Activated naive CD4-positive, alpha-beta T cell treated with anti-CD3 and anti-CD28 coated beads for 36 hours (primary cell): Measurements from ENCODE around the gene LRRC2. TPM values are rescaled to one million over a fixed set of nuclear protein-coding genes. Genes with fewer than 3 reads are reported as not detected.
"Not testable (repeated sequence)": the region's sequence is repeated elsewhere in the genome, so short reads cannot be mapped to it uniquely, and the experiment has no call there.

ENCODE experiments used
- CTCF ChIA-PET: fragments of 350-600 bp; sonication (Branson Sonifier 250); formaldehyde crosslinking; loops from one replicate; lab custom pipeline; 2021; ENCODE audit warnings: antibody characterized with exemption; lab: Charles Lee
- DNase-seq: peaks from one replicate; pipeline ENCODE4 v3.0.0-alpha.2; 2020
- H3K27ac Mint-ChIP-seq: one replicate; pipeline ENCODE4 v1.8.0; 2021; ENCODE audit warnings: mild to moderate bottlenecking, mixed read lengths
- H3K27me3 Mint-ChIP-seq: one replicate; pipeline ENCODE4 v1.8.0; 2021; ENCODE audit warnings: low read depth, mixed read lengths
- H3K36me3 Mint-ChIP-seq: one replicate; pipeline ENCODE4 v1.8.0; 2021; ENCODE audit warnings: low read depth, mixed read lengths
- H3K4me1 Mint-ChIP-seq: one replicate; pipeline ENCODE4 v1.8.0; 2021; ENCODE audit warnings: low read depth, mixed read lengths
- H3K4me3 Mint-ChIP-seq: one replicate; pipeline ENCODE4 v1.8.0; 2021; ENCODE audit warnings: mild to moderate bottlenecking, moderate library complexity, mixed read lengths
- H3K9me3 Mint-ChIP-seq: one replicate; pipeline ENCODE4 v1.8.0; 2021; ENCODE audit warnings: mixed read lengths
- intact Hi-C: fragments of 100-400 bp; cut with micrococcal nuclease; formaldehyde crosslinking; loops from one replicate; pipeline ENCODE4 v1.15.1; 2023
- total RNA-seq, 2 experiments: library from RNA; stranded (reverse); gene quantifications; one replicate each; pipeline ENCODE4 v1.2.3, GENCODE V29; 2021

LRRC2 gene
- total RNA-seq, 2 experiments from 2014 or later = not detected

DNA sequence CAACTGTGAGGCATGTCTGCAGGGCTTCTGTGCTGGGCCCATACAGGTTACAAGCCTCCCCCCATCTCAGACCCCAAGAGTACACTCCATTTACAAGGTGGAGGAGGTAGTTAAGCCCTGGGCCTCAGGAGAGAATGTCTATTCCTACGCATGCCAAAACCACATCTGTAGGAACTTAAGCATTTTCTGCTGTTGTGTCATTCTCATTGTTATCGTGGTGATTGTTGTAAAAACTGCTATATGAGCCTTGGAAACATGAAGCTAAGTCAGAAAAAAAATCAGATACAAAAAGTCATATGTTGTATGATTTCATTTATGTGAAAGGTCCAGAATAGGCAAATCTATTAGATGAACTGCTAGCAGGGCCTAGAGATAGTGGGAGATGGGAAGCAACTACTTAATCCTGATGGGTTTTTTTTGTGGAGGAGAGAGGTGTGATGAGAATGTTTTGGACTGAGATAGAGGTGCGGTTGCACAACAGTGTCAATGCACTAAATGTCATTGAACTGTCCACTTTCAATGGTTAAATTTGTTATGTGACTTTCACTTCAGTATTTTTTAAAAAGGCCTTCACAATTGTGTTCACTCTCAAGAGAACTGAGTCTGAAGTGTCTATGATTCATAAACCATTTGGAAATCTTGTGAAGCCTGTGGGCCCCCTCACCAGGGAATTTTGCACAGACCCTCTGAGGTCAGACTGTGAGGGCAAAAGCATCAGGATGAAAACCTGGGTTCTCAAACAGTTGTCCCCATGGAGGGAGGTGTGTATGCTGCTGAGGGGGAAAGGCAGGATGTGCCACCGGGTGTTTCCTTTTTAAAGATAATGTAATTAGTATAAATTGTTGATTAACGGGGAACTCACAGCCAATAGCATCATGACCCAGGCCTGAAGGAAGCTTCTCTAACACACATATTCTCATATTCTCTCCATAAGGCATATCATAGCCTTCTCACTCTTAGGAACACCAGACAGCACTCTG is 65.2 kb downstream of the LRRC2 start:
- Mint-ChIP-seq H3K9me3 (peaks cover 2% of the 10 kb centered on the region), H3K36me3 (no peaks in the 10 kb centered on the region), H3K27me3 (no peaks in the 10 kb centered on the region), H3K27ac (no peak overlapping the region), H3K4me3 (no peak overlapping the region), H3K4me1 (peaks cover 26% of the 10 kb centered on the region)
- CTCF ChIA-PET = interaction anchor here (0.6 to 4.0 kb wide), 3 partner anchors 12 to 128 kb away, joined by 3 to 38 read pairs (median 7); no protein-coding TSS in a partner anchor
- intact Hi-C loops = no loop called here
- DNase-seq = no peak

DNA sequence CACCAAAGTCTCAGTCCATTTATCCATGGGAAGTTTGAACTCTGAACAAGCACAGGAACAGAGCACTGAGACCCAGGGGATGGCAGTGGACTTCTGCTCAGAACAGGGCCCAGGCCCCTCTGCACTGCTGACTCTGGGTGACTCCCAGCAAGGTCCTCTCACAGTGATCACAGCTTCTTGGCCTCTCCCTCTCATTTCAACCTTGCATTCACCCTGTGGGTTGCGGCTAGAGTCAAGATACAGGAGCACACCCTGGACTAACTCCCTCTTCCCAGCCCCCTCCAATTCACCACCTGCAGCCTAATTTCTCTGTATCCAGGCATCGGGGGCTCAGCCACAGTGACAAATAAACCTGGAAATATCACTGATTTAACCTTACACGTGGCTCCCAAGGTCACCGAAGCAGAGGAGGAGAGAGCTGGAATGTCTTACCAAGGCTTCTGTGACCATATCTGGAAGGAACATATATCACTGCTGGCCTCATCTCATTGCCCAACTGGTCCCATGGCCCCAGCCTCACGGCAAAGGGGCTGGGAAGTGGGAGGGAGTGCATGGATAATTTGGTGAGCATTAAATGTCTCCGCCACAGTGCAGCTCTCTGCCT is 67.1 kb downstream of the LRRC2 start:
- Mint-ChIP-seq H3K27ac (no peak overlapping the region), H3K4me1 (peaks cover 15% of the 10 kb centered on the region), H3K36me3 (no peaks in the 10 kb centered on the region), H3K4me3 (no peak overlapping the region), H3K9me3 (no peaks in the 10 kb centered on the region), H3K27me3 (no peaks in the 10 kb centered on the region)
- intact Hi-C loops = no loop called here
- DNase-seq = no peak
- CTCF ChIA-PET = interaction anchor here (1.8 to 3.6 kb wide), 2 partner anchors 10 to 59 kb away, joined by 7 to 30 read pairs; no protein-coding TSS in a partner anchor

DNA sequence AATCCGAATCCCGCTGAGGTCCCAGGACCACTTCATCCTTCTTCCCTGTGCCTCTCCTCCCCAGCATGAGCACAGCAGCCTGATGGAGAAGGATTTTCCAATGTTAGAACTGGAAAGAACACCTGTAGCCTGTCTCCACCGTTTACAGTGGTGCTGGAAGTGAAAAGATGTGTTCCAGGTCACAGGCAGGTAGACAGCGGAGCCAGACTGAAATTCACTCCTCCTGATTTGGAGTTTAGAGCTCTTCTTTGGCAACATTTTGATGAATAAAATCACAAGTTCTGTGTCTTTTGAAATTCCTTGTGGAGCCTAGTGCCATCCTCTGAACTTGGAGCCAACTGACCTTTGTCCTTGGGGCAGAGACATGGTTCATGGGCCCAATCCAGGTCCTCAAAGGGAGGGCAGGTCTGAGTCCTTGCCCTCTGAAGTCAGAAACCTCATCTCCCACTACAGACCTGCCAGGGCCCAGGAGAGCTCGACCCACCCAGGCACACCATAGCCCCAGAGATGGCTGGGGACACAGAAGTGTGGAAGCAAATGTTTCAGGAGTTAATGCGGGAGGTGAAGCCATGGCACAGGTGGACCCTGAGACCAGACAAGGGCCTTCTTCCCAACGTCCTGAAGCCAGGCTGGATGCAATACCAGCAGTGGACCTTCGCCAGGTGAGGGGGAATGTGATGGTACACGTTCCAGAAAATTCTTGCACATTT is 68.4 kb downstream of the LRRC2 start, which contains the start of gene RTP3:
RTP3 (plus strand) TSS at position 421 of the 710 bp plus-strand sequence; CDS start at position 508, 87 bp downstream.
- H3K36me3 Mint-ChIP-seq = no peaks in the 10 kb centered on the region

DNA sequence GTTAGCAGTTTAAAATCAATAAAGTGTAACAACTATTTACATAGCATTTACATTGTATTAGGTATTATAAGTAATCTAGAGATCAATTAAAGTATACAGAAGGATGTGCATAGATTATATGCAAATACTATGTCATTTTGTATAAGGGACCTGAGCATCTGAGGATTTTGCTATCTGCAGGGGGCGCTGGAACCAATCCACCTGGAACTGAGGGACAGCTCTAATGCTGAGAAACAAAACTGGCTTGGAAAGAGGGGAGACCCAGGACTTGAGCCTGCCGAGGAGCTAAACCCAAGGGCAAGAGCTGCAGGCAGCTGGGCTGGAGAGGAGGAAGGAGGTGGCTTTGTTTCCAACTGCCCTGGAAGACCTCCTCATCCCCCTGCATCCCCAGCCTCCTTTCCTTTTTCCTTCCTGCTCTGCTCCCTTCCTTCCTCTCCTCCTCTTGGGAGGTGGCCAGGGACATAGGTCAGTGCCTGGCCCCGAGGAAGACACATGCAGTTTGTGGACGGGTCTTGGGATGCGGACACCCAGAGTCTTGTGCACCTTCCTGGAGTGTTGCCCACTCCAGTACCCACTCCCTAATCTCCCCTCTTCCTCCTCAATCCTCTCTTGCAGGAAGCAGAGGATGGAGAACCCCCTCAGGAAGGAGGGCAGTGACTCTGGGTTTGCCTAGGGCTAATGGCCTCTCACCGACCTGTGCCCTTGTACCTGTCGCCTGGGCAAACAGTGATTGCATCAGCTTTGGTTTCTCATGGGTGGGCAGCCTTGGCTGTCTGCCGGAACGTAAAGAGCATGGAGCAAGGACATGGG is 69.2 kb downstream of the LRRC2 start:
- Mint-ChIP-seq H3K27me3 (no peaks in the 10 kb centered on the region), H3K4me3 (no peak overlapping the region), H3K27ac (no peak overlapping the region), H3K36me3 (no peaks in the 10 kb centered on the region), H3K9me3 (no peaks in the 10 kb centered on the region), H3K4me1 (peaks cover 10% of the 10 kb centered on the region)
- CTCF ChIA-PET = interaction anchor here (0.6 to 3.6 kb wide), 11 partner anchors 8 to 199 kb away, joined by 3 to 30 read pairs (median 5); no protein-coding TSS in a partner anchor
- intact Hi-C loops = loop anchor here (1.0 kb wide), 1 partner anchor 61 kb away; no protein-coding TSS in a partner anchor
- DNase-seq = peak; percentile 78

More for the DNA sequence above, 68.4 kb downstream of the LRRC2 start, which contains the start of gene RTP3:
- H3K4me3 Mint-ChIP-seq = no peak within 1 kb of the TSS
- H3K4me1 Mint-ChIP-seq = peaks cover 10% of the 10 kb centered on the region
- H3K27me3 Mint-ChIP-seq = no peaks in the 10 kb centered on the region
- intact Hi-C loops = no loop called here
- no peak within 1 kb of the TSS for H3K27ac Mint-ChIP-seq
- CTCF ChIA-PET = interaction anchor here (0.6 to 3.6 kb wide), 5 partner anchors 9 to 135 kb away, joined by 5 to 30 read pairs (median 11); no protein-coding TSS in a partner anchor
- H3K9me3 Mint-ChIP-seq = no peaks in the 10 kb centered on the region
- no peak for DNase-seq

DNA sequence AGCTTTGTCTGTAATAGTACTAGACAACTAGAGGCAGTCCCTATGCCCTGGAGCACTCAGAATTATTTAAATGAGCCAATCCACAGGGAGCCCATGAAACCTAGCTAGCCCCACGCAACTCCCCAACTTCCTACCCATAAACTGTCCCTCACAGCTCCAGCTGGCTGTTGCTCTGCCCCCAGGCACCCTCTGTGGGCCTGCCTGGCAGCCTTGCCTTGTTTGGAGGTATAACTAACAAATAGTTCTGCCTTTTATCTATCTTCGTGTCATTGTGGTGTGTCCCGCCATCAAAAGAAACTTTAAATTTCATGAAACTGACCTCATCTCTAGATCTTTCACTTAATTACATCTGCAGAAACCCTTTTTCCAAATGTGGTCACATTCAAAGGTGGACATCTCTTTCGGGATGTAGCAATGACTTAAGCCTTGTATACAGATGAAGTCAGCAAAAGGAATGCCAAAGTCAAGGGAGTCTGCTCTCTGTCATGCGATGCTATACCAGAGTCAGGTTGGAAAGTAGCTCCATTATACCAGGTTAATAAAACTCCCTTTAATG is 70.1 kb downstream of the LRRC2 start:
- H3K36me3 Mint-ChIP-seq = no peaks in the 10 kb centered on the region
- intact Hi-C loops = loop anchor here (1.0 kb wide), 1 partner anchor 62 kb away; no protein-coding TSS in a partner anchor

DNA sequence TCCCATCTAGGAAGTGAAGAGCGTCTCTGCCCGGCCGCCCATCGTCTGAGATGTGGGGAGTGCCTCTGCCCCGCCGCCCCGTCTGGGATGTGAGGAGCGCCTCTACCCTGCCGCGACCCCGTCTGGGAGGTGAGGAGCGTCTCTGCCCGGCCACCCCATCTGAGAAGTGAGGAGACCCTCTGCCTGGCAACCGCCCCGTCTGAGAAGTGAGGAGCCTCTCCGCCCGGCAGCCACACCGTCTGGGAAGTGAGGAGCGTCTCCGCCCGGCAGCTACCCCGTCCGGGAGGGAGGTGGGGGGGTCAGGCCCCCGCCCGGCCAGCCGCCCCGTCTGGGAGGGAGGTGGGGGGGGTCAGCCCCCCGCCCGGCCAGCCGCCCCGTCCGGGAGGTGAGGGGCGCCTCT is 71.6 kb downstream of the LRRC2 start:
- DNase-seq, H3K4me3 Mint-ChIP-seq, CTCF ChIA-PET, H3K9me3 Mint-ChIP-seq, H3K4me1 Mint-ChIP-seq, H3K27me3 Mint-ChIP-seq, H3K27ac Mint-ChIP-seq, H3K36me3 Mint-ChIP-seq, intact Hi-C loops: not testable (repeated sequence)

More for the DNA sequence above, 70.1 kb downstream of the LRRC2 start:
- H3K27ac Mint-ChIP-seq = no peak overlapping the region
- peaks cover 8% of the 10 kb centered on the region for H3K4me1 Mint-ChIP-seq
- no peak overlapping the region for H3K4me3 Mint-ChIP-seq
- H3K27me3 Mint-ChIP-seq = no peaks in the 10 kb centered on the region
- CTCF ChIA-PET = interaction anchor here (0.6 to 3.0 kb wide), 10 partner anchors 9 to 432 kb away, joined by 3 to 20 read pairs (median 4); no protein-coding TSS in a partner anchor
- H3K9me3 Mint-ChIP-seq = no peaks in the 10 kb centered on the region
- DNase-seq = no peak

DNA sequence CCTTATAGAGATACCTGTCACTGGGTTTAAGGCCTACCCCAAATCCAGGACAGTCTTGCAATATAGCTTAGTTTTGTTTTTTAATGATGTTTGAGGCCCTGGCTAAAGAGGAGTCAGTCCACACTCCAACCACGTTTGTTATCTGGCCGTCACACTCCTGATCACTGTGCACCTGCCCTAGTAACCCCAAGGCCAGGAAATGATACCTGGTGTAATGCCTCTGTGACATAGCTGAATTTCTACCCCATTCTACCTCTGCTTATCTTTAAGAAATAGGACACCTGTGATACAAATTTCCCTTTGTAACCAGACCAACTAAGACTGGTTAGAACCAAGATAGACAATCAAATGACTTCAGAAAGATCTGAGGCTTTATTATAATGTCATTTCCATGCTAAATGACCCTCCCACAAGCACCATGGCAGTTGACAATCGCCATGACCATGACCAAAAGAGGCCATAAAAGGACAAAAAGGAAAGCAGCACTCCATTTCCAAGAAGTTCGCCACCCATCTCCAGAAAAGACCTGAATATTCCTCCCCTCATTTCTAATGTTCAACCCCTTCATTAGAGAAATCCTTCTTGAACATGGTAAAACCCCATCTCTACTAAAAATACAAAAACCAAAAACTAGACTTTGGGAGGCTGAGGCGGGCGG is 73.1 kb downstream of the LRRC2 start:
- Mint-ChIP-seq H3K36me3 (no peaks in the 10 kb centered on the region), H3K4me3 (no peak overlapping the region), H3K9me3 (no peaks in the 10 kb centered on the region), H3K27me3 (peaks cover under 1% of the 10 kb centered on the region), H3K27ac (no peak overlapping the region), H3K4me1 (peaks cover 19% of the 10 kb centered on the region)
- CTCF ChIA-PET = interaction anchor here (0.9 to 1.6 kb wide), 4 partner anchors 46 to 137 kb away, joined by 3 to 8 read pairs (median 5); no protein-coding TSS in a partner anchor
- intact Hi-C loops = no loop called here
- no peak for DNase-seq

DNA sequence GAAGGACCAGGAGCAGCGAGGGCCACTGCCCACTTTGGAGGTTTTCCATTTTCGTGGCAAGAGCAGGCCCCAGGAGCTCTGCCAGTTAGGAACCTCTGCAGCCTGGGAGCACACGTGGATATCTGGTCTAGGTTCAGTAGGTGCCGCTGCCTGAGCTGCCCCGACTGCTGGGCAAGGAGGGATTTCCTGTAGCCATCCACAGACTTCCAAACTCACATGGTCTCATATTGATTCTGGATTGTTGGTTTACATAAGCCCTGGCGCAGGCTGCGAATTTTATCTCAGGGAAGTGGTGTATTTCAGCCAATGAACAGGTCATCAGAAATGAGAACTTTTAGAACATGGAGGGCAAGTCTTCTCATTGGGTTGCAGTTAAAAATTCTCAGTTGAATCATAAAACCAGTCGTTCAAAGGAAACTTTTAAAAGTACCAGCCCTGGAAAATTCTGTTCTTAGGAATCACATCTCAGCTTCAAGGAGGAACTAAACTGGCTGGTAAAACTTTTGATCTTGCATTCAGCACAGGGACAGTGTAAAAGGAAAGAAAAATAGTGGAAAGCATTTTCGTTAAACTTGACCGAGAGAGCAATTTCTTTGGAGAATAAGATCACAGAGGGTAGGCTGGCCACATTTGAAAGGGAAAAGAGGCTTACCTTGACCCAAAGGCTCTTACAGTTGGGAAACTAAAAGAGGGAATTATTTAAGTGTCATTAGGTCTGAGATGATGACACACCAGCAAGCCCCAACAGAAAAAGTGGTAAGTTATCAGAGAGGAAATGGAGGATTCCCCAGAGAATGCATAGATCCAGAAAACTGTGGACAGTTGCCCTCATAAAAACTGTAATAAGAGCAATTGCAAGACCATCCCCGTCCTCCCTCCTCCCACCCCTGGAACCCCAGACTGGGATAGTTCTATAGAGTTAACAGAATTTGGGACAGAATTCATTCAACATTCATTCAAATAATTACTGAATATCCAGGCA is 74.7 kb downstream of the LRRC2 start:
- peaks cover 4% of the 10 kb centered on the region for H3K27me3 Mint-ChIP-seq

DNA sequence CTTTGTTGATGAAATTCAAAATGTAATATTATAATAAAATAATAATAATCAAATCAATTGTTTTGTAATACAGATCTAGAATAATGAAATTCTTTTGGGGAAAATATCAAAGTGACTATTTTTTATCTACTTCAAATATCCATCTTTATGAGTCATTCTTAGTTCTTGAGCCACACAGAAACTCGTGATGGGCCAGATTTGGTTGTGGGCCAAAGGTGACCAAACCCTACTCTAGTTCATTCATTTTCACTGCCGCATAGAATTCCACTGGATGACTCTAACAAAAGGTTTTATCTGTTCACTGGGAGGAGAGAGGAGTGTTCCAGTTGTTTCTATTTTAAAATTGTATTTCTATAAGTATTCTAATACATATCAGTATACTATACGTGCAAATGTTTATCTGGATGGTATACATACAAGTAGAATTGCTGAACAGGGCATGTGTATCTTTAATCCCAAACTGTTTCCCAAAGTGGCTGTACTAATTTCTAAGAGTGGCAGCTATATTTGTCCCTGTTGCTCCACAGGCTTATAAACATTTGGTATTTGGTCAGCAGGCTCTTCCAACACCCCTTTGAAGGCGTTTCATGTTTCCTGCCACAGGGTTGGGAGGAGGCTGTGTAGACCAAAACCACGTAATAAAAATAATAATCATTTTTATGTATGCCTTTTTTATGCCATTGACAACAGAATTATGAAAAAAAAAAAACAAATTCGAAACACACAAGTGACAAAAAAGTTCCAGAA is 75.6 kb downstream of the LRRC2 start:
- H3K9me3 Mint-ChIP-seq = no peaks in the 10 kb centered on the region
- H3K4me1 Mint-ChIP-seq = peaks cover 15% of the 10 kb centered on the region
- CTCF ChIA-PET = interaction anchor here (0.7 to 5.7 kb wide), 13 partner anchors 8 to 869 kb away, joined by 3 to 181 read pairs (median 8); partner anchors contain the start of gene RTP3
- H3K4me3 Mint-ChIP-seq = no peak overlapping the region
- no peak overlapping the region for H3K27ac Mint-ChIP-seq
- H3K27me3 Mint-ChIP-seq = peaks cover 4% of the 10 kb centered on the region
- H3K36me3 Mint-ChIP-seq = no peaks in the 10 kb centered on the region
- intact Hi-C loops = no loop called here
- DNase-seq = no peak

More for the DNA sequence above, 74.7 kb downstream of the LRRC2 start:
- Mint-ChIP-seq H3K4me1 (peaks cover 15% of the 10 kb centered on the region), H3K27ac (no peak overlapping the region), H3K4me3 (no peak overlapping the region), H3K36me3 (no peaks in the 10 kb centered on the region), H3K9me3 (no peaks in the 10 kb centered on the region)
- CTCF ChIA-PET = interaction anchor here (0.9 to 5.3 kb wide), 3 partner anchors 48 to 138 kb away, joined by 3 to 181 read pairs (median 7); no protein-coding TSS in a partner anchor
- DNase-seq = no peak
- intact Hi-C loops = no loop called here
